ENCODE data around the gene OPN4.

Gene OPN4

DNA sequence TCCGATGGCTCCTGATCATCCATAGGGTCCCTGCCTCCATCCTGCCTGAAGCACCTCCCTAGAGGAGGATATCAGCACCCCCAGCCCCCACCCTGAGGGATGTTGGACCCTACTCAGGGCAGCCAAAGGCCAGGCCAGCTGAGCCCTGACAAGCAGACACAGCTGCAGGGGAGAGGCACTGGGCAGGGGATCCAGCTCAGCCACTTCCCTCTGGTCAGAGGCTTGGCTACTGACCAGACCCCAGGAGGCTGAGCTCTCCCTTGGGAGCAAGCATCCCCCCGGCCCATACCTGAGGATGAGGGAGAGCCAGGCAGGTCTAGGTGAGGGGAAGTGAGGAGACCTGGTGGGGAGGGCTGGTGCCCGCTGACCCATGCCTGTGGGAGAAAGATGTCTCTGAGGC is 20.6 kb downstream of the OPN4 start:
- Histone ChIP-seq H3K27ac (peak overlapping the region; percentile 52; the same call in 1 of the 2 replicates), H4K20me1 (no peaks in the 10 kb centered on the region), H3K27me3 (no peaks in the 10 kb centered on the region), H3K4me2 (peak overlapping the region; percentile 92), H3K9me3 (no peaks in the 10 kb centered on the region), H3K36me3 (no peaks in the 10 kb centered on the region), H3K4me3 (no peak overlapping the region), H3K9ac (peak overlapping the region; percentile 49), H3K4me1 (peaks cover 91% of the 10 kb centered on the region)
- no peak for TF ChIP-seq Cebpa-rat (IDR thresholded peaks at IDR 0.05)

GRCh38 chr10:86677374-86677773 is 23.0 kb downstream of the OPN4 start:
- no peaks in the 10 kb centered on the region for H3K27me3 ChIP-seq
- H3K9ac ChIP-seq, result no peak overlapping the region
- H3K27ac ChIP-seq, result no peak overlapping the region
- no peak for TF ChIP-seq Cebpa-rat (IDR thresholded peaks at IDR 0.05)
- H3K4me1 ChIP-seq, result peaks cover 81% of the 10 kb centered on the region
- no peak overlapping the region for H3K4me3 ChIP-seq
- no peak overlapping the region for H3K4me2 ChIP-seq
- H4K20me1 ChIP-seq, result no peaks in the 10 kb centered on the region
- no peaks in the 10 kb centered on the region for H3K9me3 ChIP-seq
- H3K36me3 ChIP-seq, result no peaks in the 10 kb centered on the region

DNA sequence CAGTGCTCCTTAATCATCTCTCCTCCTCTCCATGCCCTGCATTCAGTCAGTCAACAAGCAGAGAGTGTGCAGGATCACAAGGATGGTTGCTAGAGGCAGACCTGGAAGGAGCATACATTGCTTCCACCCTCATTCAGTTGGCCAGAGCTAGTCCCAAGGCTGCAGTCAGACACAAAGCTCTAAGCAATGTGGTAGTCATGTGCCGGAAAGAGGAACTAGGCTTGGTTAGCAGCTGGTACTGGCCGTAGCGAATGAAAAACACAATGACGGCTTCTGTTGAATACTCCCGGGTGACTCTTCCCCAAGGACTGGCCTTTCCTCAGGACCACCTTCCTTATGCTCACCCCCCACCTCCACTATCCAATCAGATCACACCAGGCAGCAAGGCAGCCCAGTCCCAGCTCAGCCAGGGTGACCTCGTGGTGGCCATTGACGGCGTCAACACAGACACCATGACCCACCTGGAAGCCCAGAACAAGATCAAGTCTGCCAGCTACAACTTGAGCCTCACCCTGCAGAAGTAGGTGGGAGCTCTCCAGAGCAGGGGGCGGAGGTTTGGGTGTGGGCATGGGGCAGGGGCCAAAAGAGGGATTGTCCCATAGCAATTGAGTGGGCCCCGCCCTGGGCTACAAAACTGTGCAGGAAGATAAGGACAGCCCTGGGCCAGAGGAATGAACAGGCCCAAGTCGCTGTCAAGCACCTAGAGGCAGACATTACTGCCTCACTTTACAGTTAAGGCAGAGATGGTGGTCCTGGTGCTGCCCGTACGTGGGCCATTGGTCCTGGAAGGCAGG is 24.8 kb downstream of the OPN4 start:
- H3K4me1 ChIP-seq, result peaks cover 63% of the 10 kb centered on the region
- TF ChIP-seq Cebpa-rat (IDR thresholded peaks at IDR 0.05), result no peak
- no peak overlapping the region for H3K4me3 ChIP-seq
- H3K4me2 ChIP-seq, result peak overlapping the region; percentile 77
- H3K9me3 ChIP-seq, result no peaks in the 10 kb centered on the region
- H4K20me1 ChIP-seq, result no peaks in the 10 kb centered on the region
- H3K36me3 ChIP-seq, result no peaks in the 10 kb centered on the region
- H3K27ac ChIP-seq, result peak overlapping the region; percentile 54
- no peaks in the 10 kb centered on the region for H3K27me3 ChIP-seq
- H3K9ac ChIP-seq, result no peak overlapping the region

- H3K9ac ChIP-seq, result no peak overlapping the region
- no peaks in the 10 kb centered on the region for H3K27me3 ChIP-seq
- peaks cover 46% of the 10 kb centered on the region for H3K4me1 ChIP-seq
- no peaks in the 10 kb centered on the region for H4K20me1 ChIP-seq
- H3K4me2 ChIP-seq, result no peak overlapping the region
- no peak for TF ChIP-seq Cebpa-rat (IDR thresholded peaks at IDR 0.05)
- H3K4me3 ChIP-seq, result no peak overlapping the region
- peak overlapping the region; percentile 15; the same call in 1 of the 2 replicates for H3K27ac ChIP-seq
- no peaks in the 10 kb centered on the region for H3K36me3 ChIP-seq
- no peaks in the 10 kb centered on the region for H3K9me3 ChIP-seq
Observed at GRCh38 chr10:86681047-86681446, 26.7 kb downstream of the OPN4 start.

- H4K20me1 ChIP-seq, result no peaks in the 10 kb centered on the region
- H3K4me3 ChIP-seq, result no peak overlapping the region
- H3K9me3 ChIP-seq, result no peaks in the 10 kb centered on the region
- peak overlapping the region; percentile 15; the same call in 1 of the 2 replicates for H3K27ac ChIP-seq
- no peaks in the 10 kb centered on the region for H3K27me3 ChIP-seq
- H3K36me3 ChIP-seq, result no peaks in the 10 kb centered on the region
- no peak overlapping the region for H3K9ac ChIP-seq
- peaks cover 38% of the 10 kb centered on the region for H3K4me1 ChIP-seq
- no peak for TF ChIP-seq Cebpa-rat (IDR thresholded peaks at IDR 0.05)
- no peak overlapping the region for H3K4me2 ChIP-seq
Observed at GRCh38 chr10:86681722-86682386, 27.5 kb downstream of the OPN4 start.

DNA sequence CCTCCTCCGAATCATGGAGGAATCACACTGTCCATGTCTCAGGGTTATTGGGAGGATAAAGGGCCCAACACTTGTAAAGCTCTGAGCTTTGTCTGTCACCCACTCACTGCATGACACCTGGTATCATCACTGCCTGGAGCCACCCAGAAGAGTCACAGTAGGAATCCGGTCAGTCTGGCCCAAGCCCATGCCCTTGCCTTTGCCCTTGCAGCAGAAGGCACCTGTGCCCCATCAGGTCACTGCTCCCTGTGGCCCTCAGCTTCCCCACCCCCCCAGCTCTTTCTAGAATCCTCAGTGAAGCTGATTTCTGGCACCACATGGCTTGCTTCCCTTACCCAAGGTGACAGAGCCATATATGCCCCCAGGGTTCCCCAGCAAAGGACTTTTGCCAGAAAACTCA is 28.3 kb downstream of the OPN4 start:
- no peaks in the 10 kb centered on the region for H3K9me3 ChIP-seq
- H3K4me1 ChIP-seq, result peaks cover 31% of the 10 kb centered on the region
- no peak overlapping the region for H3K4me2 ChIP-seq
- no peak overlapping the region for H3K27ac ChIP-seq
- no peaks in the 10 kb centered on the region for H3K27me3 ChIP-seq
- no peaks in the 10 kb centered on the region for H4K20me1 ChIP-seq
- no peak overlapping the region for H3K9ac ChIP-seq
- H3K36me3 ChIP-seq, result no peaks in the 10 kb centered on the region
- no peak for TF ChIP-seq Cebpa-rat (IDR thresholded peaks at IDR 0.05)
- no peak overlapping the region for H3K4me3 ChIP-seq

- TF ChIP-seq Cebpa-rat (IDR thresholded peaks at IDR 0.05), result no peak
Observed at GRCh38 chr10:86684331-86685097, 30.2 kb downstream of the OPN4 start.

DNA sequence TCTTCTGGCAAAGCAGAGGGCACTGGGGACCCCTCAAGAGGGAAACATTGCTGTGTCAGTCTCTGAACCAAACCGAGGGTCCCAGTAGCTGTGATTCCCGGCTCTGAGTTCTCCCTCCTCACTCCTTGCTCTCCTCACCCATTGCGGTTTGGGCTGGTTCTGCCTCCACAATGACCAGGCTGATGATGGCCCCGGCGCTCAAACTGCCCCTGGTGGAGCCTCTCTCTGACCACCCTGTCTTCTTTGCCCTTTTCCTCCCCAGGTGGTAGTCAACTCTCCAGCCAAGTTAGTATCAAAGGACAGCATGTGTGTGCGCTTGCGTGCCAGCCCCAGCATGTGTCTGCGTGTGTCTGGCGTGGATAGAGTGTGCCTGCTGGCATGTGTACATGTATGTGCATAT is 31.1 kb downstream of the OPN4 start:
- Histone ChIP-seq H3K4me2 (no peak overlapping the region), H4K20me1 (no peaks in the 10 kb centered on the region), H3K9me3 (no peaks in the 10 kb centered on the region), H3K27ac (no peak overlapping the region), H3K4me1 (peaks cover 10% of the 10 kb centered on the region), H3K36me3 (no peaks in the 10 kb centered on the region), H3K27me3 (no peaks in the 10 kb centered on the region), H3K9ac (no peak overlapping the region), H3K4me3 (no peak overlapping the region)
- TF ChIP-seq Cebpa-rat (IDR thresholded peaks at IDR 0.05), result no peak

More at GRCh38 chr10:86684331-86685097, 30.2 kb downstream of the OPN4 start:
- Histone ChIP-seq H3K9ac (no peak overlapping the region), H3K27ac (no peak overlapping the region), H3K36me3 (no peaks in the 10 kb centered on the region), H3K27me3 (no peaks in the 10 kb centered on the region), H3K4me3 (no peak overlapping the region), H3K4me2 (no peak overlapping the region), H3K9me3 (no peaks in the 10 kb centered on the region), H4K20me1 (no peaks in the 10 kb centered on the region), H3K4me1 (peaks cover 19% of the 10 kb centered on the region)

DNA sequence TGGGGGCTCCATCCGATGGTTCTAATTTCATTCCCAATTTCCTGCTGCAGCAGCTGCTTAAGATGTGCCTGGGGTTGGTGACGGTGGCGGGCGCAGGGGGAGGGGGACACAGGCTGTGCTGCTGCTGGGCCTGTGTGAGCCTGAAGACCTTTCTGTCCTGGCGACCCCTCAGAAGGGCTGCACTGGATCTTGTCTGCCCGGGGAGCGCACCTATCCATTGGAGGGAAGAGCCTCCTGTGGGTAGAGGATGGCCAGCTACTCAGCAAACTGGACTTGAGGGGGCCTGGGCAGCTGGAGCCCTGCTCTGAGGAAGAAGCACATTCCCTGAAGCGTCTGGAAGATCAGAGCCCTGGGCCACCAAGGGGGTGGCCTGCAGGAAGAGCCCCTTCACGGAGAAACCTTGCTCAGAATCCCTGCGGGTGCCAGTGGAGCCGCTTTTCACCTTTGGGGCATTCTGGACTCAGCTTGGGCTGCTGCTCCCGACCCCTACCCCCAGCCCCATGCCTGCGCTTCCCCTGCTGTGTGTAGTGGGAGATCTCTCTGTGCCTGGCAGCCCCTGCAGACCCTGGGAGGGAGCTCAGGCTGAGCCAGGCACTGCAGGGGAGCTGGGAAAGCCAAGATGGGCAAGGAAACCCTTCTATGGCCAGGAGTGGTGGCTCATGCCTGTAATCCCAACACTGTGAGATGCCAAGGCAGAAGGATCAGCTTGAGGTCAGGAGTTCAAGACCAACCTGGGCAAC is 31.7 kb downstream of the OPN4 start:
- Histone ChIP-seq H3K9me3 (no peaks in the 10 kb centered on the region), H3K36me3 (no peaks in the 10 kb centered on the region), H3K4me1 (peaks cover 3% of the 10 kb centered on the region; the same call in 1 of the 2 replicates), H4K20me1 (no peaks in the 10 kb centered on the region), H3K4me2 (no peak overlapping the region), H3K27me3 (no peaks in the 10 kb centered on the region), H3K9ac (no peak overlapping the region), H3K4me3 (no peak overlapping the region), H3K27ac (no peak overlapping the region)
- TF ChIP-seq Cebpa-rat (IDR thresholded peaks at IDR 0.05), result no peak
